Mesothelial cell of epicardium (in vitro differentiated cells): ENCODE measurements around the gene APLP2. TPM values are rescaled to one million over a fixed set of nuclear protein-coding genes. Genes with fewer than 3 reads are reported as not detected.

ENCODE experiments used
- DNase-seq, 2 experiments: peaks; one replicate each; pipeline ENCODE4 v3.0.0; 2021; ENCODE audit warnings: low spot score in 2 of 2; ENCODE audit not compliant: unreplicated experiment in 2 of 2
- H3K27ac Mint-ChIP-seq: 2 replicates; pipeline ENCODE4 v1.8.0; 2021; ENCODE audit warnings: mixed read lengths
- H3K27me3 Mint-ChIP-seq: 2 replicates; pipeline ENCODE4 v1.8.0; 2021; ENCODE audit warnings: low read depth, mixed read lengths
- H3K36me3 Mint-ChIP-seq: 2 replicates; pipeline ENCODE4 v1.8.0; 2021; ENCODE audit warnings: mixed read lengths
- H3K4me1 Mint-ChIP-seq: 2 replicates; pipeline ENCODE4 v1.8.0; 2021; ENCODE audit warnings: mixed read lengths
- H3K4me3 Mint-ChIP-seq: 2 replicates; pipeline ENCODE4 v1.8.0; 2021; ENCODE audit warnings: mild to moderate bottlenecking, moderate library complexity, mixed read lengths
- H3K9me3 Mint-ChIP-seq: 2 replicates; pipeline ENCODE4 v1.8.0; 2021; ENCODE audit warnings: mixed read lengths
- total RNA-seq: library from RNA; stranded (reverse); gene quantifications from 3 replicates; pipeline ENCODE4 v1.2.1, GENCODE V29; 2021
- TF ChIP-seq, protein P1 (sequence below): fragments of 200-600 bp; sonication (generic); IDR thresholded peaks from one replicate; pipeline ENCODE4 v1.5.0; 2021; ENCODE audit warnings: antibody characterized with exemption; ENCODE audit not compliant: unreplicated experiment

The APLP2 gene
- total RNA-seq, 1 donor from 2014 or later = 240 TPM

DNA sequence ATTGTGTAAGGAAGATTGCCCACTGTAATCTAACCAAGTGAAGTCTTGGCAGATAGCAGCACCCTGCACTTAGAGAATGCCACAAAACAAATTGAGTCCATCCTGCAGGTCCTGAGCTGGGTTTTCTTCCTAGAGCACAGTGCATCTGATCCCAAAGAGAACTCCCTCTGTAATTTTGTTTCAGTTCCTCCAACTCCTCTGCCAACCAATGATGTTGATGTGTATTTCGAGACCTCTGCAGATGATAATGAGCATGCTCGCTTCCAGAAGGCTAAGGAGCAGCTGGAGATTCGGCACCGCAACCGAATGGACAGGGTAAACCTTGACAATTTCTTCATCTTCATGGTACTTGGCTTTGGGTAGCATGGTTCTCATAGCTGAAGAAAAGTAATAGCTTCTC lies 56.8 kb downstream of the APLP2 start:
- Mint-ChIP-seq H3K27me3 (no peaks in the 10 kb centered on the region), H3K9me3 (no peaks in the 10 kb centered on the region), H3K36me3 (peaks cover 49% of the 10 kb centered on the region), H3K27ac (no peak overlapping the region), H3K4me3 (no peak overlapping the region), H3K4me1 (peaks cover 21% of the 10 kb centered on the region)
- DNase-seq = no peak
- TF ChIP-seq, protein P1, sequence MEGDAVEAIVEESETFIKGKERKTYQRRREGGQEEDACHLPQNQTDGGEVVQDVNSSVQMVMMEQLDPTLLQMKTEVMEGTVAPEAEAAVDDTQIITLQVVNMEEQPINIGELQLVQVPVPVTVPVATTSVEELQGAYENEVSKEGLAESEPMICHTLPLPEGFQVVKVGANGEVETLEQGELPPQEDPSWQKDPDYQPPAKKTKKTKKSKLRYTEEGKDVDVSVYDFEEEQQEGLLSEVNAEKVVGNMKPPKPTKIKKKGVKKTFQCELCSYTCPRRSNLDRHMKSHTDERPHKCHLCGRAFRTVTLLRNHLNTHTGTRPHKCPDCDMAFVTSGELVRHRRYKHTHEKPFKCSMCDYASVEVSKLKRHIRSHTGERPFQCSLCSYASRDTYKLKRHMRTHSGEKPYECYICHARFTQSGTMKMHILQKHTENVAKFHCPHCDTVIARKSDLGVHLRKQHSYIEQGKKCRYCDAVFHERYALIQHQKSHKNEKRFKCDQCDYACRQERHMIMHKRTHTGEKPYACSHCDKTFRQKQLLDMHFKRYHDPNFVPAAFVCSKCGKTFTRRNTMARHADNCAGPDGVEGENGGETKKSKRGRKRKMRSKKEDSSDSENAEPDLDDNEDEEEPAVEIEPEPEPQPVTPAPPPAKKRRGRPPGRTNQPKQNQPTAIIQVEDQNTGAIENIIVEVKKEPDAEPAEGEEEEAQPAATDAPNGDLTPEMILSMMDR = no peak

- Mint-ChIP-seq H3K4me3 (no peak overlapping the region), H3K36me3 (peaks cover 41% of the 10 kb centered on the region), H3K27ac (no peak overlapping the region), H3K9me3 (no peaks in the 10 kb centered on the region), H3K4me1 (peaks cover 21% of the 10 kb centered on the region), H3K27me3 (no peaks in the 10 kb centered on the region)
- no peak for DNase-seq
- TF ChIP-seq, protein P1 = no peak
Observed at GRCh38 chr11:130127509-130127908, 57.8 kb downstream of the APLP2 start.

GRCh38 chr11:130128626-130129025 lies 58.9 kb downstream of the APLP2 start:
- Mint-ChIP-seq H3K4me1 (peaks cover 21% of the 10 kb centered on the region), H3K27ac (no peak overlapping the region), H3K27me3 (no peaks in the 10 kb centered on the region), H3K36me3 (peaks cover 40% of the 10 kb centered on the region), H3K4me3 (no peak overlapping the region), H3K9me3 (no peaks in the 10 kb centered on the region)
- no peak for DNase-seq
- TF ChIP-seq, protein P1 = no peak

GRCh38 chr11:130129922-130130321 lies 60.2 kb downstream of the APLP2 start:
- Mint-ChIP-seq H3K27ac (no peak overlapping the region), H3K9me3 (no peaks in the 10 kb centered on the region), H3K4me3 (no peak overlapping the region), H3K36me3 (peaks cover 40% of the 10 kb centered on the region), H3K27me3 (no peaks in the 10 kb centered on the region), H3K4me1 (peaks cover 9% of the 10 kb centered on the region)
- no peak for DNase-seq
- TF ChIP-seq, protein P1 = no peak

GRCh38 chr11:130131961-130132850 lies 62.5 kb downstream of the APLP2 start:
- Mint-ChIP-seq H3K4me3 (no peak overlapping the region), H3K27me3 (no peaks in the 10 kb centered on the region), H3K4me1 (no peaks in the 10 kb centered on the region), H3K9me3 (no peaks in the 10 kb centered on the region), H3K27ac (no peak overlapping the region), H3K36me3 (peaks cover 44% of the 10 kb centered on the region)
- peak in 1 of 2 experiments; percentile 54 for DNase-seq
- TF ChIP-seq, protein P1 = peak; percentile 79
